Gastrocnemius medialis (tissue), 4 donors: ENCODE measurements around the gene TOMM20. TPM values are rescaled to one million over a fixed set of nuclear protein-coding genes. Genes with fewer than 3 reads are reported as not detected.

ENCODE experiments used
- ATAC-seq, 2 donors: fragments of 150-250 bp; one replicate each; pipeline ENCODE4 v1.9.1; 2016
- DNase-seq, 2 donors: peaks; one replicate each; pipeline ENCODE4 v3.0.0-alpha.2; 2019
- H3K27ac ChIP-seq, 4 donors: fragments of 200-600 bp; sonication (generic); 1 replicate in 1 of 4; 2 replicates in 3 of 4; pipeline ENCODE4 v1.5.1; 2016 to 2018; ENCODE audit warnings: mild to moderate bottlenecking in 2 of 4, moderate library complexity in 1 of 4
- H3K27me3 ChIP-seq, 3 donors: fragments of 200-600 bp; sonication (generic) in 2 of 3; 1 replicate in 1 of 3; 2 replicates in 2 of 3; pipeline versions ENCODE4 v1.5.1 to v1.6.0; 2016 to 2019; ENCODE audit warnings: mild to moderate bottlenecking in 1 of 3, moderate library complexity in 1 of 3
- H3K36me3 ChIP-seq, 2 donors: fragments of 200-600 bp; sonication (generic) in 1 of 2; one replicate each; pipeline ENCODE4 v1.5.1; 2017 to 2018
- H3K4me1 ChIP-seq, 2 donors: fragments of 200-600 bp; sonication (generic) in 1 of 2; one replicate each; pipeline ENCODE4 v1.5.1; 2016 to 2017; ENCODE audit warnings: mild to moderate bottlenecking in 2 of 2
- H3K4me3 ChIP-seq, 4 donors: fragments of 200-600 bp; sonication (generic) in 3 of 4; 1 replicate in 1 of 4; 2 replicates in 3 of 4; pipeline ENCODE4 v1.5.1; 2016 to 2019; ENCODE audit warnings: mild to moderate bottlenecking in 2 of 4
- H3K9me3 ChIP-seq, 3 donors: fragments of 200-600 bp; sonication (generic) in 2 of 3; 1 replicate in 1 of 3; 2 replicates in 2 of 3; pipeline ENCODE4 v1.5.1; 2016 to 2019
- POLR2A ChIP-seq, 2 donors: fragments of 450-650 bp; IDR thresholded peaks; one replicate each; pipeline ENCODE4 v1.6.1; 2017; ENCODE audit warnings: antibody characterized with exemption in 2 of 2, mild to moderate bottlenecking in 2 of 2, moderate library complexity in 2 of 2
- in situ Hi-C, 4 donors: fragments of 200-750 bp; cut with MboI; loops; one replicate each; pipeline versions ENCODE4 v1.15.0 to v1.8.0; 2017; ENCODE audit warnings: low sequenced_read_pairs in 4 of 4
- intact Hi-C: fragments of 100-400 bp; cut with DNase I; formaldehyde crosslinking; loops from one replicate; pipeline ENCODE4 v1.15.1; 2023; ENCODE audit warnings: low total_unique reads
- total RNA-seq, 4 donors: library from RNA; depleted of rRNA; stranded (reverse); fragments of >200 nt; gene quantifications; one replicate each; pipeline versions ENCODE4 v1.1.0 to v1.2.3, GENCODE V29; 2016
- TF ChIP-seq, protein P1 (sequence below), 5 experiments: fragments of 450-650 bp in 3 of 5; fragments of 200-600 bp in 2 of 5; sonication (generic) in 2 of 5; IDR thresholded peaks in 4 of 5; conservative IDR thresholded peaks in 1 of 5; 1 replicate in 4 of 5; 2 replicates in 1 of 5; pipeline ENCODE4 v1.5.1; 2016 to 2019; ENCODE audit warnings: antibody characterized with exemption in 5 of 5, mild to moderate bottlenecking in 3 of 5, moderate library complexity in 3 of 5

TOMM20 gene
- total RNA-seq, 4 donors from 2014 or later: 51.7 to 71.8 (median 62.3) TPM

DNA sequence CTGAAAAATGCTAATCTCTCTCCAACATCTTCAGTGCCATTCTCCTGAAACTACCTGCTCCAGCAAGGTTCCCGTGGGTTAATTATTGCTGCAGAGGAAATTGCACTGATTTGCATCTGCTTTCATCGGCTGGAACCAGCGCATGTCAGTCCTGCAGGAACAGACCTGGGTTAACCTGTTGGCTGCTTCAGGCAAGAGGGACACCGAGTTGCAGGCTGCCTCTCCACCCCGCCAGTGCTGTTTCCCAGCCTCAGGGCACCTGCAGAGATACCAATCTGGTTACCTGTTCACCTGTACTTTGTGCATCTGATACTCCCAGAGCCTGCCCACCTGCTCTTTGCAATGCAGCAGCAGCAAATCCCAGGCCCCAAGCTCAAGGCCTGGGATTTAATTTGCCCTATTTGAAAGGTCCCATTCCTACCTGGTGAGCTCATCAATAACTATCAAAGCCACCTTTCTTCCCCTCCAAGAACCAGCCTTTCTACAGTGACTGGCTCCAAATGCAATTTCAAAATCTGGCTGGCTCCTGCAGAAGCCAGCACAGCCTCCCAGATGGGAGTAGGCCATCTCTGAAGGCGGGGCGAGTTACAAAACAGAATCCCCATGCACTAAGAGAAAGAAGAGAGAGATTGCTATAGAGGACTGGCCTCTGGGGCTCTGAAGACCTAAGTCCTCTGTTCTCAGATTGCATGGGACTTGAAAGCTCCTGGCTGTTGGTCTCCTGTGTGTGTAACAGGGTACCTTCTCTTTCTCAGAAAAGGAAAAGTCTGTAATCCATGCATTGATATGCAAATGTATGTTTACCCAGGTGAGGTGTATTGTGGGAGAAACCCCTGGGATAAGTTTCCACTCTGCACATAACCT, 67.8 kb downstream of the TOMM20 start:
- DNase-seq: peak in 1 of 2 donors; percentile 56
- in situ Hi-C loops: no loop called here

More for the DNA sequence above, 67.8 kb downstream of the TOMM20 start:
- intact Hi-C loops: no loop called here
- H3K27me3 ChIP-seq: no peaks in the 10 kb centered on the region
- no peaks in the 10 kb centered on the region for H3K36me3 ChIP-seq
- H3K4me1 ChIP-seq: peaks cover 11 to 25% of the 10 kb centered on the region in 2 donors
- no peak for TF ChIP-seq POLR2A (IDR thresholded peaks at IDR 0.05)
- TF ChIP-seq, protein P1, sequence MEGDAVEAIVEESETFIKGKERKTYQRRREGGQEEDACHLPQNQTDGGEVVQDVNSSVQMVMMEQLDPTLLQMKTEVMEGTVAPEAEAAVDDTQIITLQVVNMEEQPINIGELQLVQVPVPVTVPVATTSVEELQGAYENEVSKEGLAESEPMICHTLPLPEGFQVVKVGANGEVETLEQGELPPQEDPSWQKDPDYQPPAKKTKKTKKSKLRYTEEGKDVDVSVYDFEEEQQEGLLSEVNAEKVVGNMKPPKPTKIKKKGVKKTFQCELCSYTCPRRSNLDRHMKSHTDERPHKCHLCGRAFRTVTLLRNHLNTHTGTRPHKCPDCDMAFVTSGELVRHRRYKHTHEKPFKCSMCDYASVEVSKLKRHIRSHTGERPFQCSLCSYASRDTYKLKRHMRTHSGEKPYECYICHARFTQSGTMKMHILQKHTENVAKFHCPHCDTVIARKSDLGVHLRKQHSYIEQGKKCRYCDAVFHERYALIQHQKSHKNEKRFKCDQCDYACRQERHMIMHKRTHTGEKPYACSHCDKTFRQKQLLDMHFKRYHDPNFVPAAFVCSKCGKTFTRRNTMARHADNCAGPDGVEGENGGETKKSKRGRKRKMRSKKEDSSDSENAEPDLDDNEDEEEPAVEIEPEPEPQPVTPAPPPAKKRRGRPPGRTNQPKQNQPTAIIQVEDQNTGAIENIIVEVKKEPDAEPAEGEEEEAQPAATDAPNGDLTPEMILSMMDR (IDR thresholded peaks at IDR 0.05 in 4 of 5, conservative IDR thresholded peaks at IDR 0.05 in 1 of 5): no peak
- ATAC-seq: peak in 1 of 2 donors; percentile 40
- no peaks in the 10 kb centered on the region for H3K9me3 ChIP-seq
- H3K27ac ChIP-seq: peak overlapping the region in 2 of 4 donors; percentile 69 to 72
- no peak overlapping the region for H3K4me3 ChIP-seq

Other genes starting within 250 kb of the TOMM20 start
- 100 to 1,000 TPM in 1 of 4 donors, 10 to 100 TPM in 3; 44.8 to 136 (median 66.8) TPM for gene RBM34, start 32.4 kb upstream of the TOMM20 start, total RNA-seq
- 10 to 100 TPM; 11.5 to 18.8 (median 16.5) TPM for gene ARID4B, start 199.3 kb upstream of the TOMM20 start, total RNA-seq
- 10 to 100 TPM; 14.5 to 21.9 (median 17.7) TPM for gene GGPS1, start 199.7 kb upstream of the TOMM20 start, total RNA-seq
- 10 to 100 TPM; 24.4 to 47.6 (median 29.2) TPM for gene TBCE, start 238.6 kb upstream of the TOMM20 start, total RNA-seq